Loucy (cell line): ENCODE measurements around the gene JOSD2.

Experiments
- H2AFZ ChIP-seq: fragments of 200-600 bp; sonication (generic); 2 replicates; pipeline ENCODE4 v1.6.0; 2016; ENCODE audit warnings: antibody characterized with exemption, mild to moderate bottlenecking, low read length, moderate library complexity
- H3F3A ChIP-seq: fragments of 200-600 bp; 2 replicates; pipeline ENCODE4 v1.6.0; 2016; ENCODE audit warnings: antibody characterized with exemption, low read depth, mild to moderate bottlenecking
- H3K27me3 ChIP-seq: fragments of 200-600 bp; sonication (generic); 2 replicates; pipeline ENCODE4 v1.6.1; 2014; ENCODE audit warnings: low read length, mild to moderate bottlenecking; ENCODE audit not compliant: insufficient read depth, poor library complexity, severe bottlenecking
- H3K36me3 ChIP-seq: fragments of 200-600 bp; sonication (generic); 2 replicates; pipeline ENCODE4 v1.6.1; 2016; ENCODE audit warnings: low read length; ENCODE audit not compliant: insufficient read depth
- H3K4me1 ChIP-seq: fragments of 200-600 bp; sonication (generic); 2 replicates; pipeline ENCODE4 v1.5.1; 2014; ENCODE audit warnings: low read length, mild to moderate bottlenecking; ENCODE audit not compliant: insufficient read depth, poor library complexity, severe bottlenecking
- H3K4me2 ChIP-seq: fragments of 200-600 bp; sonication (generic); 2 replicates; pipeline ENCODE4 v1.6.0; 2014; ENCODE audit warnings: antibody characterized with exemption, low read length, low read depth, mild to moderate bottlenecking; ENCODE audit not compliant: poor library complexity, severe bottlenecking
- H3K4me3 ChIP-seq: fragments of 200-600 bp; sonication (generic); 2 replicates; pipeline ENCODE4 v1.5.1; 2014; ENCODE audit warnings: low read length, mild to moderate bottlenecking, mixed read lengths; ENCODE audit not compliant: poor library complexity, severe bottlenecking
- H3K79me2 ChIP-seq: fragments of 200-600 bp; sonication (generic); 2 replicates; pipeline ENCODE4 v1.6.1; 2014; ENCODE audit warnings: low read length; ENCODE audit not compliant: insufficient read depth
- H3K9ac ChIP-seq: fragments of 200-600 bp; sonication (generic); 2 replicates; pipeline ENCODE4 v1.6.0; 2014; ENCODE audit warnings: mild to moderate bottlenecking, low read depth, low read length, moderate library complexity; ENCODE audit not compliant: poor library complexity, severe bottlenecking
- H3K9me2 ChIP-seq: fragments of 200-600 bp; sonication (generic); replicated peaks from 2 replicates; pipeline ENCODE4 v1.6.1; 2016; ENCODE audit warnings: low read depth, low read length, mixed read lengths
- H3K9me3 ChIP-seq: fragments of 200-600 bp; sonication (generic); 2 replicates; pipeline ENCODE4 v1.6.1; 2014; ENCODE audit warnings: mild to moderate bottlenecking, antibody characterized with exemption, low read length, low read depth; ENCODE audit not compliant: insufficient read depth
- H4K20me1 ChIP-seq: fragments of 200-600 bp; sonication (generic); 2 replicates; pipeline ENCODE4 v1.6.0; 2014; ENCODE audit warnings: antibody characterized with exemption, low read length, mild to moderate bottlenecking; ENCODE audit not compliant: insufficient read depth, poor library complexity, severe bottlenecking
- CTCF ChIP-seq: fragments of 200-600 bp; sonication (generic); conservative IDR thresholded peaks from 2 replicates; pipeline ENCODE4 v1.5.1; 2014; ENCODE audit warnings: mild to moderate bottlenecking, antibody characterized with exemption, low read length
- EZH2phosphoT487 ChIP-seq: fragments of 200-600 bp; IDR thresholded peaks from 2 replicates; pipeline ENCODE4 v1.6.1; 2018; ENCODE audit warnings: antibody characterized with exemption, mild to moderate bottlenecking, moderate library complexity, borderline replicate concordance

Gene JOSD2

GRCh38 chr19:50508843-50509190 lies 2.2 kb downstream of the JOSD2 start:
- Histone ChIP-seq H3K9me2 (no peaks in the 10 kb centered on the region), H3K4me3 (no peak overlapping the region), H3K79me2 (no peaks in the 10 kb centered on the region), H3K4me1 (peaks cover 8% of the 10 kb centered on the region), H3K9ac (no peak overlapping the region), H3K27me3 (no peaks in the 10 kb centered on the region), H3F3A (no peaks in the 10 kb centered on the region), H3K4me2 (no peak overlapping the region), H3K36me3 (no peaks in the 10 kb centered on the region), H2AFZ (no peak overlapping the region), H4K20me1 (no peaks in the 10 kb centered on the region), H3K9me3 (no peaks in the 10 kb centered on the region)
- TF ChIP-seq CTCF (no peak), EZH2phosphoT487 (no peak)

GRCh38 chr19:50507376-50507775 lies 3.6 kb downstream of the JOSD2 start:
- TF ChIP-seq CTCF (no peak), EZH2phosphoT487 (no peak)
- Histone ChIP-seq H3K9ac (no peak overlapping the region), H3K79me2 (no peaks in the 10 kb centered on the region), H3K9me3 (no peaks in the 10 kb centered on the region), H3K9me2 (no peaks in the 10 kb centered on the region), H3F3A (no peaks in the 10 kb centered on the region), H3K4me3 (no peak overlapping the region), H3K4me2 (no peak overlapping the region), H2AFZ (no peak overlapping the region), H3K4me1 (peaks cover 8% of the 10 kb centered on the region), H3K27me3 (no peaks in the 10 kb centered on the region), H4K20me1 (no peaks in the 10 kb centered on the region), H3K36me3 (no peaks in the 10 kb centered on the region)

GRCh38 chr19:50506700-50507099 lies 4.3 kb downstream of the JOSD2 start:
- no peak overlapping the region for H3K4me3 ChIP-seq
- H3K4me2 ChIP-seq, result no peak overlapping the region
- no peaks in the 10 kb centered on the region for H3K27me3 ChIP-seq
- no peak overlapping the region for H2AFZ ChIP-seq
- H3K36me3 ChIP-seq, result no peaks in the 10 kb centered on the region
- H3K79me2 ChIP-seq, result no peaks in the 10 kb centered on the region
- TF ChIP-seq CTCF (no peak), EZH2phosphoT487 (no peak)
- H3K9me2 ChIP-seq, result no peaks in the 10 kb centered on the region
- no peaks in the 10 kb centered on the region for H4K20me1 ChIP-seq
- H3F3A ChIP-seq, result no peaks in the 10 kb centered on the region
- peaks cover 8% of the 10 kb centered on the region for H3K4me1 ChIP-seq
- no peaks in the 10 kb centered on the region for H3K9me3 ChIP-seq
- no peak overlapping the region for H3K9ac ChIP-seq
